ENCODE data around the gene C1orf74.

The C1orf74 gene

GRCh38 chr1:209741889-209742288 lies 42.5 kb downstream of the C1orf74 start:
- no peak for DNase-seq

GRCh38 chr1:209741193-209741592 lies 43.2 kb downstream of the C1orf74 start:
- no peak for DNase-seq

- no peak for DNase-seq
Observed at GRCh38 chr1:209738270-209738669, 46.1 kb downstream of the C1orf74 start.

- no peak for DNase-seq
Observed at GRCh38 chr1:209737118-209737505, 47.2 kb downstream of the C1orf74 start.

DNA sequence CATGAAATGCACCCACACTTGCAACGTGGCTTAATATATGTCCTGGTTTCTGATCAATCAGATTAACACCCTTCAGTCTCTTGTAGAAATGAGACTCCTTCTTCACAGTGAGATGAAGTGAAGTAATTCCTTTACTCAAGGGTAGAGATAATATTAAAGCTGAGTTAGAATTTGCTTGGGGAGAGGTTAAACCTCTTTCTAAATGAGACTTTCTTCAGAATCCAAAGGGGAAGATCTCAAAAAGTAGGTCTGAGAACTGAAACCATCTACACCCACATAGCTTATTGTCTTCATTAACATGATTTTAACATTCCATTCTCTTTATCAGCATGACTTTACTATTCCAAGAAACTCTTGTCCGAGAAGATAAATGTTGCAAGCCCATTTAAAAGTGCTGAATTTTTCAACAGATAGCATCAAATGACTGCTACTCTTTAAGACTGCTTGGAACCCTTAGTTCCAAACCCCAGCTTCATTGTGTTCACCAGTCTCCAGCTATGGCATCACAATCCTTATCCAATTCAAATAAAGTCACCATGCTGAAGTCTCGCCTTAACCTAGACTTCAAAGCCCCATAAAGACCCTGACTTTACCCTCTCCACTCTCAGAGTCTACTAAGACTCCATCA lies 47.8 kb downstream of the C1orf74 start:
- no peak for DNase-seq

DNA sequence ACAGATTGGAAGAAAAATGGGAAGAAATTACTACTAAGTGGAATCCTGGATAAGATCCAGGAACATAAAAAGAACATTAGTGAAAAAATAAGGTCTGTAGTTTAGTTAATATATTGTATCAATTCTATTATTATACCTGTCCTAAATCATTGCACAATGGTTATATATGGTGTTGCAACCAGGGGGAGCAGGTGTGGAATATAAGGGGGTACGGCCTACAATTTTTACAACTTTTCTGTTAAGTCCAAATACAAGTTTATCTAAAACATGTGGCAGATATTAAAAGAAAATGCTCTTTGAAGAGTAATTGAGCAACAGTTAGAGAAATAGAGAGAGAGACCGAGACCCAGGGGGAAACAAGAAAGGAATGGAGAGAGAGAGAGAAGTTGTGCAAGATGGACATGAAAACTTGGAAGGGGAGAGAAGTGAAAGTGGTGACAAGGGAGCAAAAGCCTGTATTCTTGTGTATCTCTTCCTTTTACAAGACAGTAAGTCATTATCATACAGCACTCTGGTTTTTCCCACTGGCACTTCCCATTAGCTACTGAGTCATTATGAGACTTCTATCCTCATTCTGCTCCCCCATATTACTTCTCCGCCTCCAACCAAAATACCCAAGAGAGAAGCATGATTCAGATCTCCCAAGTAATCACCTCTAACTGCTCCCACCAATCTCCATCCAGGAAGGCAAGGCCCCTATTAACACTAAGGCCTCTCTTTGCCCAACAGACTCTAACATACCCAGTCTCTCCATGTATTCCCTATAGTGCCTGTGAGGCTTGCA lies 50.8 kb downstream of the C1orf74 start:
- no peak for DNase-seq

- DNase-seq: no peak
Observed at GRCh38 chr1:209732725-209733124, 51.6 kb downstream of the C1orf74 start.

DNA sequence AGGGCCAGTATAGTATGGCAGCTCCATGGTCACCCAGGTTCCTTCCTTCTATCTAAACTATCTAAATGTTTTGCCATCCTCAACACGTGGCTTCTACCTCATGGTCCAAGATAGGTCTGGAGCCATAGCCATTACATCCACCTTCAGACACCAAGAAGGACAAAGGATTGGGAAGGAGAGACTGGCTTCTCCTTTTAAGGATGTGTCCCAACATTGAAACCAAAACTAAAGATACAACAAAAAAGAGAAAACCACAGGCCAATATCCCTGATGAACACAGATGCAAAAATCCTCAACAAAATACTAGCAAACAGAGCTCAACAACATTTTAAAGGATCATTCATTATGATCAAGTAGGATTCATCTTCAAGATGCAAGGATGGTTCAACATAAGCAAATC lies 54.9 kb downstream of the C1orf74 start:
- no peak for DNase-seq
